NCI-H345 treated with DMSO at 0.1 percent for 48 hours (cell line): ENCODE data around the gene MLST8.

Experiments
- DNase-seq: peaks from one replicate; lab custom pipeline; 2025; ENCODE audit not compliant: unreplicated experiment; lab: John Stamatoyannopoulos, UW

The MLST8 gene

GRCh38 chr16:2173366-2173765 is 31.9 kb upstream of the MLST8 start:
- DNase-seq: no peak

DNA sequence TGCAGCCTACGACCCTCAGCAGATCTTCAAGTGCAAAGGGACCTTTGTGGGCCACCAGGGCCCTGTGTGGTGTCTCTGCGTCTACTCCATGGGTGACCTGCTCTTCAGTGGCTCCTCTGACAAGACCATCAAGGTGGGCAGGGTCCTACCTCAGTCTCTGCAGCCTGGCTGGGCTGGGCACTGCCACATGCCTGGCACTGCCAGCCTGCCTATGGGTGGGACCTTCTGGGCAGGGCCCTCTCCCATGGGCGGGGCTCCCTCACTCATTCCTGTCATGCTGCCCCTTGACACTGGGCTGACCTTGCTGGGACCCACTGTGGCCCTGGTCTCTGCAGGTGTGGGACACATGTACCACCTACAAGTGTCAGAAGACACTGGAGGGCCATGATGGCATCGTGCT is 31.3 kb upstream of the MLST8 start:
- DNase-seq: no peak

DNA sequence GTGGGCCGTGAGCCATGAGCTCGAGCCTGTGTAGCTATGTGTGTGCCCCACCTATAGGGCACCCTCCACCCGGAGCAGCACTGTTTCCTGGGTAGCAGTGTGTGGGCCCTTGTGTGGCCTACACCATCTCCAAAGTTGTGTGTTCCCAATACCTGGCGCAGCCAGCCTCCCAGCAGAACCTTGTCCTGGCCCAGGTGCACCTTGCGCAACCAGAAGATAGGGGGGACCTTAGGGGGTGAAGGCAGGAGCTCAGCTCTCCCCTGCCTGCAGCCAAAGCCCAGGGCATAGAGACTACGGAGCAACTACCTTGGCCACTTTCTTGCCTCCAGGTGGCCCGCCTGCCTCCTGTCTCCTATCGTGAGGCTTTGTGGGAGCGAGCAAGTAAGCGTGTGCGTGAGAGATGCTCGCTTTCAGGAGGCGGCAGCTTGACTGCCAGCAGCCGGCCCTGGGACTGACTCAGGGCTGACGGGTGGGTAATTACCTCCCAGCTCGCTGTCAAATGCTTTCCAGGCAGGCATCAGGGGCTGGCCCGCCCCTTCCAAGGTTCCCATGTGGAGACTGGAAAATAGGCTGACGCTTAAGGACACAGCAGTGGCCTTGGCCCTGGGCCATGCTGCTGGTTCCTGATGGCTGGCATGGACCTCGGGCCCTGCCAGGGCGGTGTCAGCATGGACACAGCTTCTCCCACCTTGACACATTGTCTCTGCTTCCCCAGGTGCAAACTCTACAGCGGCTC is 30.7 kb upstream of the MLST8 start:
- DNase-seq: no peak

DNA sequence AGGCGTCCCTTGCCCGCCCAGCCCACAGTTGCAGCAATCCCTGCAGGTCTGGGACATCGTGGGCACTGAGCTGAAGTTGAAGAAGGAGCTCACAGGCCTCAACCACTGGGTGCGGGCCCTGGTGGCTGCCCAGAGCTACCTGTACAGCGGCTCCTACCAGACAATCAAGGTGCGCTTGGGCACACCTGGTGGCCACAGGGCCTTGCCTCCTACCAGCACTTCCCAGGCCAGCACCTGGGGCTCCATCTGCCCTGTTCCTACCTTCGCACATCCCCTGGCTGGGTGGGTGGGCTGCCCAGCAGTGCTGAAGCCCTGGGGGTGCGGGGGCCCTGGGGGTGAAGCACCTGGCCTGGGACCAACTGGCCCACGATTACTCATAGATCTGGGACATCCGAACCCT is 29.8 kb upstream of the MLST8 start:
- DNase-seq: no peak

DNA sequence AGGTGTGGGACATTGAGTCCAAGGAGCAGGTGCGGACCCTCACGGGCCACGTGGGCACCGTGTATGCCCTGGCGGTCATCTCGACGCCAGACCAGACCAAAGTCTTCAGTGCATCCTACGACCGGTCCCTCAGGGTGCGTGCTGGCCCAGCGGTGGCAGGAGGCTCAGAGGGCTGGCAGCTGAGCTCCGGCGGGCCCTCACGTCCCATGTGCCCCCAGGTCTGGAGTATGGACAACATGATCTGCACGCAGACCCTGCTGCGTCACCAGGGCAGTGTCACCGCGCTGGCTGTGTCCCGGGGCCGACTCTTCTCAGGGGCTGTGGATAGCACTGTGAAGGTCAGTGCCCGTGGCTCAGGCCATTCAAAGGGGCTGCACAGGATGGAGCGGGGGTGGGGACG is 29.2 kb upstream of the MLST8 start:
- DNase-seq: no peak

DNA sequence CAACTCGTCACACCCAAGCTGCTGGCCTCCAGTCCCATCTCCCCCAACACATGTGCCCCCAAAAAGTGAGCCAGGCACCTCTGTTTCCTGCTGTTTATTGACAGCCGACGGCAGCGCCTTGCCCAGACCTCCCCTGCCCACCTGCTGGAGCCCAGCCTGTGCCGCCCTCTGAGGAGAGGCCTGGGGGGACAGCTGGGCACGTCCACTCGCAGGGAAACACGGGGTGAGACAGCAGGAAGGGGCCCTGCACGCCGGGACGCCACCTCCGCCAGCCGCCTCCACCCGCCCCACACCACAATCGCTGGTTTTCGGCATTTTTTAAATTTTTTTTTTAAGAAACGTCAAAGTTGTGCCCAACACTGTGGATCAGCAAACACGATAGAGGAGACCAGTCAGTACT is 28.2 kb upstream of the MLST8 start:
- no peak for DNase-seq

GRCh38 chr16:2177561-2177960 is 27.7 kb upstream of the MLST8 start:
- DNase-seq: no peak

DNA sequence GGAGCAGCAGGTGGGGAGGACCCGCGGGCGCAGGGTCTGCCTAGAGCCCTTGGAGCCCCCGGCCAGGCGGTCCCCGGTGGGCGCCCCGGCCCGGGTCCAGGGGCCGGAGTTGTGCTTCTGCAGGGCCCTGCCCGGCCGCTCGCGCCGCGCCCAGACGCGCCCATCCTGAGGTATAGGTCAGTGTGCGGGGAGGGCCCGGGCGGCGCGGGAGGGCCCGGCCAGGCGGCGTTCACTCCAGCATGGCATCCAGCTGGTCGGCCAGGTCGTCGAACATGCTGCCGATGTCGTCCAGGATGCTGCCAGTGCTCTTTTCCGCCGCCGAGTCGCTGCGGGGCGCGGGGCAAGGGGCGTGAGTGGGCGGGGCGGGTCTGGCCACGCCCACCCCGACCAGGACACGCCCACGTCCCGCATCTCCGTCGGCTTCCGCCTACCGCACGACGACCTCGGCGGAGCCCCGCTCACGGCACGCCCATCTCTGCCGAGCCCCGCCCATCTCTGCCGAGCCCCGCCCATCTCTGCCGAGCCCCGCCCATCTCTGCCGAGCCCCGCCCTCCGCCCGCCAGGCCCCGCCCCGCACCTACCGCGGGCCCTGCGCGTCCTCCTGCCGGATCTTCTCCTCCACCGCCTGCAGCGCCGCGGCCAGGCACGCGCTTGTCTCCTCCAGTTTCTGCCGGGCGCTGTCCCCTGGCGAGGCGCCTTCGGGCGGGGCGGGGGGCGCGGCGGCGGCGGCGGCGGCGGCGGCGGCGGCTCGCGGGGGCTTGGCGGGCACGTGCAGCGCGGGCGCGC is 26.7 kb upstream of the MLST8 start:
- DNase-seq: no peak

- no peak for DNase-seq
Observed at GRCh38 chr16:2179107-2179501, 26.1 kb upstream of the MLST8 start.

DNA sequence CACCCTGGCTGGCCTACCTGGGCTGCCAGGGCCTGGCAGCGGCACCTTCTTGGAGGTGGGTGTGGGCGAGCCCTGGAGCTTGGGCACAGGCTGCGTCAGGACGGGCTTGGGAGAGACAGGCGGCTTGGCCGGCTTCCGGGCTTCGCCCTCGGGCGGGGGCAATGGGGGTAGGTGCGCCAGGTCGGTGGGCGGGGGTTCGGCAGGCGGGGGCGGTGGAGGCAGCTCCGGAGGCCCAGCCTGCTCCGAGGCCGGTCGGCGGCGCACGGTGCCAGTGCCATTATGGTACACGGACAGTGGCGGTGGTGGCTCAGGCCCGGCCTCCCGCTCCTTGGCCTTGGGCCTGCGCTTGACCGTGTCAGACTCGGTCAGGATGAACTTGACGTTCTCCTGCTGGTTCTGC is 25.7 kb upstream of the MLST8 start:
- no peak for DNase-seq

DNA sequence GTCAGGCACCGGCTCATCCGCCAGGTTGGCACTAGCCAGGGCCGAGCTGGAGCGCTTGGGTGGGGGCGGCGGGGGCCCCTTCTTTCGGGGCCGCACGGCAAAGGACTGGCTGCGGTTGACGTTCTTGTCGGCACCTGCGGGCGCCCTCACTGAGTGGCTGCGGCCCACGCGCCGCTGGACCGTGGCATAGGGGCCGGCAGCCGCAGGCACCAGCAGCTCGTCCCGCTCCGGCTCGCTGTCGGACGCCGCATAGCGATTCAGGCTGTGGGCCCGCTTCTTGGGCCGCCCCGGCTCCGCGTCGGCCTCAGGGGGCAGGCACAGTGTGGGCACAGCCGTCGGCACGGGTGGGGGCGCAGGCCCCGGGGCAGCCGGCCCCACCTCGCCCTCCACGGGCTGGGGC is 24.8 kb upstream of the MLST8 start:
- no peak for DNase-seq

- DNase-seq: no peak
Observed at GRCh38 chr16:2180962-2181923, 24.0 kb upstream of the MLST8 start.

- no peak for DNase-seq
Observed at GRCh38 chr16:2181952-2182351, 23.3 kb upstream of the MLST8 start.

GRCh38 chr16:2183671-2184070 is 21.6 kb upstream of the MLST8 start:
- no peak for DNase-seq

- DNase-seq: no peak
Observed at GRCh38 chr16:2184346-2184745, 20.9 kb upstream of the MLST8 start.

GRCh38 chr16:2184962-2185361 is 20.3 kb upstream of the MLST8 start:
- DNase-seq: no peak

DNA sequence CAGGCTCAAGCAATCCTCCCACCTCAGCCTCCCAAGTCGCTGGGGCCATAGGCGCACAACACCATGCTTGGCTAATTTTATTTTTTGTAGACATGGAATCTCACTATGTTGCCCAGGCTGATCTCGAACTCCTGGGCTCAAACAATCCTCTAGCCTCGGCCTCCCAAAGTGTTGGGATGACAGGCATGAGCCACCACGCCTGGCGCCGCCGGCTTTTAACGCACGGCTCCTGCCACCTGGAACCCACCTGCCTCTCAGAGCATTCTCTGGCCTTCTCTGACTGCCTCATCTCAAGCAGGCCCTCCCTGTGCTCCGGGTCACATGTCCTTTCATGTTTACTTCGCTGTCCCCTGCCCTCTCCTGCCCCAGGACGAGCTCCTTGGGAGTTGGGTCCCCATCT is 19.2 kb upstream of the MLST8 start:
- DNase-seq: no peak

DNA sequence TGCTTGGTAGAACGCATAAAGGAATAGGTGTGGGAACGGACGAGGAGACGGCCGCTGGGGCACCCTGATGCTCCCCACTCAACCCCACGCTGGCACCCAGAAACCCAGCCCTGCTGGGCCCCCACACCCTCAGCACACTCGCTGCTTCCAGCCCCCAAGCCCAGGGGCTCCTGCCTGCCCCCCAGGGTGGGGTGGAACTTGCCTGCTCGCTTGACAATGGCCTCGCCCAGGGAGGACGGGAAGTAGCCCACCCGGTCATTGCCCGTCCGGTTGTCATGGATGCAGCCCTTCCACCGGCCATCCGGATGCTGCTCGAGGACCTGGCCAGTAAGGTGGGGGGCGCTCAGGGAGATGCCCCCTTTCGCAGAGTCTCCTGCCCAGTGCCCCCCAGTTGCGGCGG is 18.7 kb upstream of the MLST8 start:
- no peak for DNase-seq

DNA sequence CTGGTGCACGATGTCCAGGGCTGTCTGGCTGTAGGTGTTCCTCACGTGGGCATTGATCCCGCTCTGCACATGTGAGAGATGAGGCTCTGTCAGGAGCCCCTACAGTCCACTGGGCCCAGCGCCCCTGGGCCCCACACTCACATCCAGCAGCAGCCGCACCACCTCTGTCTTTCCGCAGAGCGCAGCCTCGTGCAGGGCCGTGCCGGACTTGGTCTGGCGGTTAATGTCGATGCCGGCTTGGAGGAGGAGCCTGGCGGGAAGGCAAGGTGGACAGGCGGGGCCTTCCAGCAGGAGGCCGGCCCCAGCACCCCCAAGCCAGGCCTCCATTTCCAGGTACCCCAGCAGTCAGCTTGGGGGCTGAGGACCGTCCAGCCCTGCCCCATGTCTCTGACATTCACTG is 18.0 kb upstream of the MLST8 start:
- no peak for DNase-seq

DNA sequence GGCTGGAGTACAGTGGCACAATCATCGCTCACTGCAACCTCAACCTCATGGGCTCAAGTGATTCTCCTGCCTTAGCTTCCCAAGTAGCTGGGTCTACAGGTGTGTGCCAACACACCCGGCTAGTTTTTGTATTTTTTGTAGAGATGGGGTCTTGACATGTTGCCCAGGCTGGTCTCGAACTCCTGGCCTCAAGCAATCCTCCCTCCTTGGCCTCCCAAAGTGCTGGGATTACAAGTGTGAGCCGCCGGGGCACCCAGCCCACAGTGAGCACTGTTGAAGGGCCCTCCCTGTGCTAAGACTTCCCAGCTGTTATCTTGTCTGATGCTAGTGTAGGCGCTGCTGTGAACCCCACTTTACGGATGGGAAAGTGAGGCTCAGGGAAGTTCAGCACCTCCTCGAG is 16.9 kb upstream of the MLST8 start:
- no peak for DNase-seq

GRCh38 chr16:2189252-2189893 is 15.9 kb upstream of the MLST8 start:
- no peak for DNase-seq
